GM23338 (cell line): Measurements from ENCODE around the gene TRPM2. TPM values are rescaled to one million over a fixed set of nuclear protein-coding genes. Genes with fewer than 3 reads are reported as not detected.

Source experiments
- ATAC-seq: fragments of 200-7000 bp; cut with Tn5 transposase; 3 replicates; pipeline ENCODE4 v1.9.1; 2020
- DNase-seq: peaks from one replicate; pipeline ENCODE4 v3.0.0-alpha.2; 2015; ENCODE audit warnings: low spot score
- H2AFZ ChIP-seq: fragments of 200-600 bp; sonication (generic); 2 replicates; pipeline ENCODE4 v1.8.0; 2016; ENCODE audit warnings: antibody characterized with exemption, mild to moderate bottlenecking, moderate library complexity
- H3F3A ChIP-seq: fragments of 200-600 bp; sonication (generic); replicated peaks from 2 replicates; pipeline ENCODE4 v1.8.0; 2017; ENCODE audit warnings: antibody characterized with exemption, mixed run types, low read depth
- H3K27ac ChIP-seq: fragments of 200-600 bp; sonication (generic); 2 replicates; pipeline ENCODE4 v1.6.1; 2016; ENCODE audit warnings: low read depth
- H3K27me3 ChIP-seq: fragments of 200-600 bp; sonication (generic); 2 replicates; pipeline ENCODE4 v1.8.0; 2016; ENCODE audit warnings: mild to moderate bottlenecking, mixed run types, moderate library complexity; ENCODE audit not compliant: insufficient read depth
- H3K36me3 ChIP-seq: fragments of 200-600 bp; sonication (generic); 2 replicates; pipeline ENCODE4 v1.8.0; 2016; ENCODE audit warnings: mild to moderate bottlenecking; ENCODE audit not compliant: insufficient read depth
- H3K4me1 ChIP-seq: fragments of 200-600 bp; sonication (generic); 2 replicates; pipeline ENCODE4 v1.8.0; 2016; ENCODE audit warnings: mild to moderate bottlenecking, moderate library complexity; ENCODE audit not compliant: insufficient read depth
- H3K4me2 ChIP-seq: fragments of 200-600 bp; sonication (generic); 2 replicates; pipeline ENCODE4 v1.7.1; 2017; ENCODE audit warnings: mixed run types
- H3K4me3 ChIP-seq: fragments of 200-600 bp; sonication (generic); 2 replicates; pipeline ENCODE4 v1.6.1; 2016; ENCODE audit warnings: mixed run types
- H3K79me2 ChIP-seq: fragments of 200-600 bp; sonication (generic); replicated peaks from 2 replicates; pipeline ENCODE4 v1.8.0; 2017; ENCODE audit warnings: mild to moderate bottlenecking; ENCODE audit not compliant: insufficient read depth
- H3K9me2 ChIP-seq: fragments of 200-600 bp; sonication (generic); 2 replicates; pipeline ENCODE4 v1.8.0; 2017; ENCODE audit not compliant: insufficient read depth
- H4K20me1 ChIP-seq: fragments of 200-600 bp; sonication (generic); replicated peaks from 2 replicates; pipeline ENCODE4 v1.8.0; 2017; ENCODE audit warnings: mild to moderate bottlenecking; ENCODE audit not compliant: insufficient read depth
- H3K27ac Mint-ChIP-seq: 2 replicates; pipeline ENCODE4 v1.8.0; 2020; ENCODE audit warnings: inconsistent platforms, mild to moderate bottlenecking, moderate library complexity, mixed read lengths
- H3K27me3 Mint-ChIP-seq: 3 replicates; pipeline ENCODE4 v1.8.0; 2022; ENCODE audit warnings: low read depth, mild to moderate bottlenecking, moderate library complexity, mixed read lengths, inconsistent platforms; ENCODE audit not compliant: insufficient read depth, poor library complexity
- H3K36me3 Mint-ChIP-seq: 3 replicates; pipeline ENCODE4 v1.8.0; 2021; ENCODE audit warnings: low read depth, mild to moderate bottlenecking, inconsistent platforms, moderate library complexity, mixed read lengths
- H3K4me1 Mint-ChIP-seq: 3 replicates; pipeline ENCODE4 v1.8.0; 2020; ENCODE audit warnings: mild to moderate bottlenecking, inconsistent platforms, mixed read lengths
- H3K4me3 Mint-ChIP-seq: 3 replicates; pipeline ENCODE4 v1.8.0; 2021; ENCODE audit warnings: moderate library complexity, mild to moderate bottlenecking, inconsistent platforms, mixed read lengths
- H3K9me3 Mint-ChIP-seq: 3 replicates; pipeline ENCODE4 v1.8.0; 2020; ENCODE audit warnings: moderate library complexity, mild to moderate bottlenecking, inconsistent platforms, mixed read lengths
- CREB1 ChIP-seq: fragments of 250-450 bp; sonication (Bioruptor Pico); IDR thresholded peaks from 2 replicates; pipeline ENCODE4 v1.5.0; 2020; ENCODE audit warnings: low read depth, mild to moderate bottlenecking, moderate library complexity
- CTCF ChIP-seq, 2 experiments: fragments of 200-600 bp in 1 of 2; sonication (generic) in 1 of 2; conservative IDR thresholded peaks; 2 replicates each; pipeline versions ENCODE4 v1.5.1 to v1.6.1; 2016 to 2017; ENCODE audit warnings: antibody characterized with exemption in 2 of 2, low read depth in 2 of 2, mild to moderate bottlenecking in 2 of 2, moderate library complexity in 1 of 2
- EZH2 ChIP-seq: fragments of 200-600 bp; sonication (generic); IDR thresholded peaks from one replicate; pipeline ENCODE4 v1.8.0; 2017; ENCODE audit warnings: antibody characterized with exemption, mild to moderate bottlenecking, low read depth; ENCODE audit not compliant: unreplicated experiment
- EZH2phosphoT487 ChIP-seq: fragments of 200-600 bp; sonication (generic); IDR thresholded peaks from one replicate; pipeline ENCODE4 v1.8.1; 2018; ENCODE audit warnings: antibody characterized with exemption; ENCODE audit not compliant: unreplicated experiment
- JUNB ChIP-seq: IDR thresholded peaks from one replicate; pipeline ENCODE4 v1.6.1; 2016; ENCODE audit warnings: antibody characterized with exemption; ENCODE audit not compliant: unreplicated experiment
- NANOG ChIP-seq: IDR thresholded peaks from 2 replicates; pipeline ENCODE4 v1.6.1; 2016; ENCODE audit warnings: antibody characterized with exemption, borderline replicate concordance
- POLR2AphosphoS5 ChIP-seq: IDR thresholded peaks from 2 replicates; pipeline ENCODE4 v1.6.1; 2016; ENCODE audit warnings: antibody characterized with exemption, low read depth
- REST ChIP-seq: IDR thresholded peaks from one replicate; pipeline ENCODE4 v1.6.1; 2018; ENCODE audit warnings: antibody characterized with exemption; ENCODE audit not compliant: unreplicated experiment
- STAT1 ChIP-seq: IDR thresholded peaks from one replicate; pipeline ENCODE4 v1.6.1; 2016; ENCODE audit warnings: antibody characterized with exemption; ENCODE audit not compliant: unreplicated experiment
- ZNF114 ChIP-seq: fragments of 250-450 bp; sonication (Bioruptor Pico); IDR thresholded peaks from 2 replicates; pipeline ENCODE4 v1.5.0; 2020; ENCODE audit warnings: mild to moderate bottlenecking, moderate library complexity
- ZNF331 ChIP-seq: fragments of 250-450 bp; sonication (Bioruptor Pico); IDR thresholded peaks from 2 replicates; pipeline ENCODE4 v1.5.0; 2020; ENCODE audit warnings: low read depth, mild to moderate bottlenecking, moderate library complexity
- polyA plus RNA-seq: library from polyadenylated mRNA; unstranded; fragments of >200 nt; fragmentation: Nextera tagmentation; extraction: Ambion mirVana; gene quantifications from 2 replicates; pipeline ENCODE4 v1.2.1, GENCODE V29; 2016
- total RNA-seq: library from RNA; depleted of rRNA; stranded (reverse); fragments of >200 nt; shearing (Covaris generic); gene quantifications from 2 replicates; pipeline ENCODE4 v1.2.3, GENCODE V29; 2014

TRPM2 gene
- total and polyA plus RNA-seq, 2 experiments from 2014 or later = 0.53 to 0.83 TPM

GRCh38 chr21:44313451-44313850 is 40.0 kb upstream of the TRPM2 start (continued):
- TF ChIP-seq STAT1 = no peak
- no peak for TF ChIP-seq JUNB
- TF ChIP-seq CTCF (conservative IDR thresholded peaks at IDR 0.05; ENCODE audit: low read depth in 2 of 2) = no peak
- no peak for TF ChIP-seq NANOG
- no peak for TF ChIP-seq ZNF331
- no peak for TF ChIP-seq EZH2
- no peak for TF ChIP-seq ZNF114 (CRISPR knock-in tag)
- TF ChIP-seq POLR2AphosphoS5 = no peak

- no peak overlapping the region for H3K27ac Mint-ChIP-seq
- peaks cover 6% of the 10 kb centered on the region for H3K36me3 Mint-ChIP-seq
- H3K27ac ChIP-seq = no peak overlapping the region
- H3K9me2 ChIP-seq = no peaks in the 10 kb centered on the region
- H4K20me1 ChIP-seq = no peaks in the 10 kb centered on the region
- no peak overlapping the region for H3K4me3 Mint-ChIP-seq
- no peak overlapping the region for H3K4me2 ChIP-seq
- H3K4me3 ChIP-seq = no peak overlapping the region
- H3K4me1 ChIP-seq = no peaks in the 10 kb centered on the region
- no peaks in the 10 kb centered on the region for H3K79me2 ChIP-seq
- peaks cover 1% of the 10 kb centered on the region for H3K27me3 Mint-ChIP-seq
- H2AFZ ChIP-seq = no peak overlapping the region
- no peaks in the 10 kb centered on the region for H3K27me3 ChIP-seq
- no peak for DNase-seq
- no peaks in the 10 kb centered on the region for H3K36me3 ChIP-seq
- TF ChIP-seq REST (no peak), POLR2AphosphoS5 (no peak), STAT1 (no peak), EZH2 (no peak), CTCF (conservative IDR thresholded peaks at IDR 0.05; ENCODE audit: low read depth in 2 of 2) (no peak), CREB1 (no peak), EZH2phosphoT487 (no peak), JUNB (no peak), ZNF114 (CRISPR knock-in tag) (no peak)
- ATAC-seq = no peak
- no peaks in the 10 kb centered on the region for H3F3A ChIP-seq
- no peaks in the 10 kb centered on the region for H3K4me1 Mint-ChIP-seq
- H3K9me3 Mint-ChIP-seq = no peaks in the 10 kb centered on the region
Measured at GRCh38 chr21:44314128-44314527, 39.3 kb upstream of the TRPM2 start.
